Neural cell (in vitro differentiated cells): ENCODE data around the gene ITGB3BP. TPM values are rescaled to one million over a fixed set of nuclear protein-coding genes. Genes with fewer than 3 reads are reported as not detected.

Experiments
- H2AFZ ChIP-seq: fragments of 200-600, 300-800 bp; sonication (generic), shearing (Covaris generic); 2 replicates; pipeline ENCODE4 v1.6.0; 2014; ENCODE audit warnings: low read depth, mild to moderate bottlenecking, antibody characterized with exemption, low read length, moderate library complexity
- H3F3A ChIP-seq: fragments of 200-600 bp; shearing (Covaris generic); 2 replicates; pipeline ENCODE4 v1.6.1; 2016; ENCODE audit warnings: mild to moderate bottlenecking, moderate library complexity, mixed read lengths, antibody characterized with exemption, low read length; ENCODE audit not compliant: insufficient read depth, poor library complexity, severe bottlenecking
- H3K27ac ChIP-seq: fragments of 200-600, 300-800 bp; sonication (generic), shearing (Covaris generic); 2 replicates; pipeline ENCODE4 v1.5.1; 2014; ENCODE audit warnings: mild to moderate bottlenecking, low read length, moderate library complexity
- H3K27me3 ChIP-seq: fragments of 300-800, 200-600 bp; sonication (generic), shearing (Covaris generic); 2 replicates; pipeline ENCODE4 v1.6.0; 2014; ENCODE audit warnings: mild to moderate bottlenecking, low read depth, low read length, moderate library complexity; ENCODE audit not compliant: insufficient read depth
- H3K36me3 ChIP-seq: fragments of 300-800, 200-600 bp; sonication (generic), shearing (Covaris generic); 2 replicates; pipeline ENCODE4 v1.5.1; 2014; ENCODE audit warnings: mild to moderate bottlenecking, antibody characterized with exemption, low read length, moderate library complexity; ENCODE audit not compliant: insufficient read depth
- H3K4me2 ChIP-seq: fragments of 300-800, 200-600 bp; sonication (generic), shearing (Covaris generic); 2 replicates; pipeline ENCODE4 v1.6.0; 2014; ENCODE audit warnings: mild to moderate bottlenecking, low read length
- H3K4me3 ChIP-seq: fragments of 300-800, 200-600 bp; sonication (generic), shearing (Covaris generic); 2 replicates; pipeline ENCODE4 v1.5.1; 2014; ENCODE audit warnings: mild to moderate bottlenecking, low read length, moderate library complexity
- H3K79me2 ChIP-seq: fragments of 200-600 bp; shearing (Covaris generic); replicated peaks from 2 replicates; pipeline ENCODE4 v1.6.0; 2014; ENCODE audit warnings: mild to moderate bottlenecking, low read length, moderate library complexity; ENCODE audit not compliant: insufficient read depth
- H3K9ac ChIP-seq: fragments of 300-800, 200-600 bp; sonication (generic), shearing (Covaris generic); 2 replicates; pipeline ENCODE4 v1.6.1; 2016; ENCODE audit warnings: mild to moderate bottlenecking, low read length, mixed read lengths
- H3K9me2 ChIP-seq: fragments of 200-600 bp; shearing (Covaris generic); 2 replicates; pipeline ENCODE4 v1.6.1; 2016; ENCODE audit warnings: mild to moderate bottlenecking, low read length, mixed read lengths; ENCODE audit not compliant: insufficient read depth
- H3K9me3 ChIP-seq: fragments of 200-600, 300-800 bp; sonication (generic), shearing (Covaris generic); 2 replicates; pipeline ENCODE4 v1.6.1; 2016; ENCODE audit warnings: mild to moderate bottlenecking, mixed run types, low read length, moderate library complexity, mixed read lengths
- H4K20me1 ChIP-seq: fragments of 200-600 bp; shearing (Covaris generic); 2 replicates; pipeline ENCODE4 v1.6.1; 2016; ENCODE audit warnings: mild to moderate bottlenecking, mixed run types; ENCODE audit not compliant: insufficient read depth
- CTCF ChIP-seq: fragments of 450-650 bp; IDR thresholded peaks from 2 replicates; pipeline ENCODE4 v1.5.1; 2014; ENCODE audit warnings: antibody characterized with exemption, mild to moderate bottlenecking, moderate library complexity; ENCODE audit not compliant: poor library complexity, severe bottlenecking
- EP300 ChIP-seq: fragments of 450-650 bp; conservative IDR thresholded peaks from 2 replicates; pipeline ENCODE4 v1.6.1; 2014; ENCODE audit warnings: antibody characterized with exemption, mild to moderate bottlenecking, moderate library complexity; ENCODE audit not compliant: poor library complexity, severe bottlenecking
- EZH2 ChIP-seq: fragments of 200-600, 300-800 bp; shearing (Covaris generic), sonication (generic); IDR thresholded peaks from 2 replicates; pipeline ENCODE4 v1.6.1; 2014; ENCODE audit warnings: antibody characterized with exemption, low read length, borderline replicate concordance, mild to moderate bottlenecking; ENCODE audit not compliant: insufficient read depth, poor library complexity, severe bottlenecking
- MXI1 ChIP-seq: fragments of 450-650 bp; conservative IDR thresholded peaks from 2 replicates; pipeline ENCODE4 v1.6.1; 2014; ENCODE audit warnings: antibody characterized with exemption, mild to moderate bottlenecking; ENCODE audit not compliant: poor library complexity, severe bottlenecking
- POLR2AphosphoS5 ChIP-seq: IDR thresholded peaks from 2 replicates; pipeline ENCODE4 v1.6.1; 2012
- RAD21 ChIP-seq: fragments of 450-650 bp; conservative IDR thresholded peaks from 2 replicates; pipeline ENCODE4 v1.6.1; 2014; ENCODE audit warnings: antibody characterized with exemption, mild to moderate bottlenecking, moderate library complexity
- REST ChIP-seq: IDR thresholded peaks from 2 replicates; pipeline ENCODE4 v1.6.1; 2012; ENCODE audit warnings: borderline replicate concordance
- SMC3 ChIP-seq: fragments of 450-650 bp; conservative IDR thresholded peaks from 2 replicates; pipeline ENCODE4 v1.6.1; 2014; ENCODE audit warnings: antibody characterized with exemption, mild to moderate bottlenecking, moderate library complexity; ENCODE audit not compliant: poor library complexity
- TAF1 ChIP-seq: IDR thresholded peaks from 2 replicates; pipeline ENCODE4 v1.6.1; 2012; ENCODE audit warnings: low read depth
- polyA plus RNA-seq: library from polyadenylated mRNA; depleted of rRNA; stranded (reverse); fragments of >200 nt; gene quantifications from 2 replicates; pipeline ENCODE4 v1.2.3, GENCODE V29; 2014

Gene ITGB3BP
- polyA plus RNA-seq, 1 donor from 2014 or later: 29.0 TPM

GRCh38 chr1:63435161-63435560 is 87.9 kb downstream of the ITGB3BP start:
- Histone ChIP-seq H3K9ac (no peak overlapping the region), H3K9me3 (no peaks in the 10 kb centered on the region), H3K79me2 (no peaks in the 10 kb centered on the region), H3K27me3 (no peaks in the 10 kb centered on the region), H2AFZ (no peak overlapping the region), H4K20me1 (no peaks in the 10 kb centered on the region), H3K4me2 (no peak overlapping the region), H3F3A (no peaks in the 10 kb centered on the region), H3K4me3 (no peak overlapping the region), H3K9me2 (no peaks in the 10 kb centered on the region), H3K27ac (no peak overlapping the region), H3K36me3 (no peaks in the 10 kb centered on the region)
- no peak for TF ChIP-seq CTCF
- no peak for TF ChIP-seq MXI1
- no peak for TF ChIP-seq POLR2AphosphoS5
- no peak for TF ChIP-seq RAD21
- TF ChIP-seq EP300: no peak
- TF ChIP-seq SMC3: no peak
- no peak for TF ChIP-seq EZH2
- TF ChIP-seq REST: no peak
- no peak for TF ChIP-seq TAF1

GRCh38 chr1:63429281-63429680 is 93.7 kb downstream of the ITGB3BP start:
- H3K36me3 ChIP-seq: peaks cover 4% of the 10 kb centered on the region
- H3K27me3 ChIP-seq: no peaks in the 10 kb centered on the region
- H3K9ac ChIP-seq: no peak overlapping the region
- no peak overlapping the region for H3K27ac ChIP-seq
- no peak for TF ChIP-seq POLR2AphosphoS5
- TF ChIP-seq EP300: no peak
- TF ChIP-seq REST: no peak
- no peak for TF ChIP-seq MXI1
- TF ChIP-seq RAD21: no peak
- no peak for TF ChIP-seq SMC3
- TF ChIP-seq EZH2: no peak
- no peak for TF ChIP-seq TAF1
- TF ChIP-seq CTCF: no peak
- no peak overlapping the region for H2AFZ ChIP-seq
- no peak overlapping the region for H3K4me2 ChIP-seq
- H3F3A ChIP-seq: no peaks in the 10 kb centered on the region
- H3K79me2 ChIP-seq: no peaks in the 10 kb centered on the region
- H3K9me2 ChIP-seq: no peaks in the 10 kb centered on the region
- no peaks in the 10 kb centered on the region for H4K20me1 ChIP-seq
- no peaks in the 10 kb centered on the region for H3K9me3 ChIP-seq
- no peak overlapping the region for H3K4me3 ChIP-seq
